Testis (tissue), 3 donors: Measurements from ENCODE around the gene APOA4. TPM values are rescaled to one million over a fixed set of nuclear protein-coding genes. Genes with fewer than 3 reads are reported as not detected.
A peak's percentile ranks its signal among the peaks of the same experiment; 100 is the strongest.

Experiments used
- DNase-seq: peaks from one replicate; pipeline ENCODE4 v3.0.0-alpha.2; 2019
- H3K27ac ChIP-seq, 2 donors: fragments of 200-600 bp; sonication (generic); one replicate each; pipeline ENCODE4 v1.5.1; 2019
- H3K27me3 ChIP-seq: fragments of 200-600 bp; sonication (generic); one replicate; pipeline ENCODE4 v1.5.1; 2019
- H3K36me3 ChIP-seq: fragments of 200-600 bp; sonication (generic); one replicate; pipeline ENCODE4 v1.5.1; 2017; ENCODE audit warnings: low read depth; ENCODE audit errors: missing control alignments
- H3K4me1 ChIP-seq: fragments of 200-600 bp; sonication (generic); one replicate; pipeline ENCODE4 v1.5.1; 2019
- H3K4me3 ChIP-seq, 2 donors: fragments of 200-600 bp; sonication (generic); one replicate each; pipeline ENCODE4 v1.5.1; 2017 to 2019
- H3K9me3 ChIP-seq: fragments of 200-600 bp; sonication (generic); one replicate; pipeline ENCODE4 v1.5.1; 2017
- CTCF ChIP-seq, 3 experiments: fragments of 450-650 bp in 2 of 3; fragments of 200-600 bp in 1 of 3; sonication (generic) in 1 of 3; IDR thresholded peaks; one replicate each; pipeline ENCODE4 v1.5.1; 2016 to 2019; ENCODE audit warnings: antibody characterized with exemption in 3 of 3, mild to moderate bottlenecking in 2 of 3, moderate library complexity in 1 of 3
- POLR2A ChIP-seq: fragments of 450-650 bp; IDR thresholded peaks from one replicate; pipeline ENCODE4 v1.6.1; 2017; ENCODE audit warnings: antibody characterized with exemption, mild to moderate bottlenecking, moderate library complexity
- WGBS, 2 donors: methylation state at CpG; one replicate each; pipeline ENCODE4 v1.1.5; 2018; 5-methylcytosine and 5-hydroxymethylcytosine counted together
- intact Hi-C: fragments of 100-400 bp; cut with DNase I; formaldehyde crosslinking; loops from one replicate; pipeline ENCODE4 v1.15.1; 2023; ENCODE audit warnings: low total_unique reads
- polyA plus RNA-seq: library from polyadenylated mRNA; stranded (reverse); fragments of 350-450 nt; fragmentation: Illumina TruSeq; extraction: RNeasy Lipid Tissue Mini Kit (QIAGEN cat#74804); gene quantifications from one replicate; pipeline ENCODE4 v1.2.3, GENCODE V29; 2014; ENCODE audit warnings: low read depth, low replicate concordance; ENCODE audit not compliant: insufficient read depth
- total RNA-seq, 2 donors: library from RNA; depleted of rRNA; stranded (reverse); fragments of >200 nt; gene quantifications; one replicate each; pipeline ENCODE4 v1.2.3, GENCODE V29; 2016

The APOA4 gene
- total and polyA plus RNA-seq, 3 donors from 2014 or later = not detected

DNA sequence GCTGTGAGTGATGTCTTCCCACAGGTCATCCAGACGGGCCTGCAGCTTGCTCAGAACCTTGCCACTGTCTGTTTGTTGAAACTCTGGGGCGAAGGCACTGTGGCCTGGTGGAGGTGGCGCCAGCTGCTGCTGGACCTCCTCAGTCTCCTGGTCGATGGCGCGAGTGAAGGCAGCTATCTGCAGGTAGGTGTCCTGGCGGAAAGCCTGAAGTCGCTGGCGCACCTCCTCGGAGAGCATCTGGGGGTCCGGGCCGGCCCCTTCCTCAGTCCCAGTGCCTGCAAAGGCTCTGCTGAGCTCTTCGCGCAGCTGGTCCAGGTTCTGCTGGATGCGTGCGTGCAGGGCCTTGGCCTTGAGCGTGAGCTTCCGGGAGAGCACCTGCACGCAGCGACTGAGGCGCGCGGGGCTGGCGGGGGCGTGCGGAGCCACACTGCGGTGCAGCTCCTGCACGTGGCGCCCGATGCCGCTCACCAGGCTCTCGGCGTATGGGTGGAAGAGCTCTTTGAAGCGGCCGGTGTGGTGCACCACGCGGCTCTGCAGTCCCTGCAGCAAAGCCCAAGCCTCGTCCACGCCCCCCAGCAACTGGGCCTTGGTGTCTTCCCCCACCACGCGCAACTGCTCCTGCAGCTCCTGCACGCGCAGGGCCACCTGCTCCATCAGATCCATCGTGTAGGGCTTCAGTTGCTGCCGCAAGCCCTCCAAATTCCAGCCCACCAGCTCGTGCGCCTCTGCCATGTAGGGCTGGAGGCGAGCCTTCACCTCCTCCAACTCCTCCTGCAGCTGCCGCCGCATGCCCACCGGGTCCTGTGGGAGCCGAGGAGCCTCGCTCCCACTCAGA is 32.7 kb downstream of the APOA4 start:
- Histone ChIP-seq H3K4me1 (peaks cover 11% of the 10 kb centered on the region), H3K9me3 (no peaks in the 10 kb centered on the region), H3K36me3 (no peaks in the 10 kb centered on the region), H3K27me3 (no peaks in the 10 kb centered on the region), H3K4me3 (no peak overlapping the region), H3K27ac (no peak overlapping the region)
- intact Hi-C loops = loop anchor here (5.0 kb wide), 1 partner anchor 317 kb away; no protein-coding TSS in a partner anchor
- 56 to 69% methylated on average over 32 to 43 of the region's 53 CpGs for WGBS, 2 donors
- no peak for TF ChIP-seq POLR2A
- DNase-seq = no peak

- no peak overlapping the region for H3K27ac ChIP-seq
- H3K27me3 ChIP-seq = no peaks in the 10 kb centered on the region
- H3K4me1 ChIP-seq = peaks cover 11% of the 10 kb centered on the region
- DNase-seq = no peak
- no peaks in the 10 kb centered on the region for H3K36me3 ChIP-seq
- H3K4me3 ChIP-seq = no peak overlapping the region
- TF ChIP-seq CTCF (IDR thresholded peaks at IDR 0.05) = no peak
- no peak for TF ChIP-seq POLR2A
- WGBS, 2 donors = 72 to 86% methylated on average over 2 to 4 of the region's 4 CpGs
- H3K9me3 ChIP-seq = no peaks in the 10 kb centered on the region
- intact Hi-C loops = no loop called here
These were observed 34.1 kb downstream of the APOA4 start for GRCh38 chr11:116788975-116789374.

GRCh38 chr11:116788534-116788933 is 34.6 kb downstream of the APOA4 start:
- no peak for DNase-seq
- H3K4me3 ChIP-seq = peak overlapping the region; percentile 98 to 99
- TF ChIP-seq CTCF (IDR thresholded peaks at IDR 0.05) = no peak
- TF ChIP-seq POLR2A = no peak
- peaks cover 11% of the 10 kb centered on the region for H3K4me1 ChIP-seq
- intact Hi-C loops = no loop called here
- no peaks in the 10 kb centered on the region for H3K36me3 ChIP-seq
- H3K27me3 ChIP-seq = no peaks in the 10 kb centered on the region
- H3K27ac ChIP-seq = peak overlapping the region in 1 of 2 donors; percentile 84
- H3K9me3 ChIP-seq = no peaks in the 10 kb centered on the region
- 54 to 61% methylated on average over 4 of the region's 4 CpGs for WGBS, 2 donors

DNA sequence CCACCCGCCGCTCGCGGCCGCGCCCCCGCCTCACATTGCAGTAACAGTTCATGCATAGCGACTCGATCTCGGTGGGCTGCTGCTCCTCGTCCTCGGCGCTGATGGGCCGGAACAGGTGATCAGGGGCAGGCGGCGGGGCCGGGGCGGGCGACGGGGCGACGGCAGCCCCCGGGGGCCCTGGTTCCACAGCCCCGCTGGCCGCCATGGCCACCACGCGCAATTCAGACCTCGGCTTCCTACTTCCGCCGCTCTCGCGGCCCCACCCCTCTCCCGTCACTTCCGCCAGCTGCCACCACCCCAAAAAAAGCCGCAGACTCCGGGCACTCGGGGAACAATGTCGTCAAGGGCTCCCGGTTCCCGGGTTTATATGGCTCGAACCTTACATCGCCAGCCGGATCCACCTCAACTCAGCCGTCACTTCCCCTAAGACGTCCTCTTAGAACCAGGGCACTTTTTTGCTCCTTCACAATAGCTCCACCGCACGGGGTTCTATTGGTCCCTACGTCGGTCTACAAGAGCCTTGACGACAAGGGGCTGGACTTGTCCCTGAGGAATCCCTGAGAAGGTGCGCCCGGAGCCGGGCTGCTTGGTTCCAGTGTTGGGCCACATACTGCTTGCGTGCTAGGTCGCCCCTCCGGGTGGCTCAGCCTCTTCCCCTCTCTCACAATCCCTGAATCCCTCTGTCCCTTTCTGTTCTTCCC is 35.2 kb downstream of the APOA4 start, which contains the start of gene ZPR1:
ZPR1 (minus strand) TSS at position 238 of the 701 bp plus-strand sequence; CDS start at position 205, 33 bp downstream.
- 2 to 3% methylated on average over 17 to 54 of the region's 56 CpGs for WGBS, 2 donors
- no peaks in the 10 kb centered on the region for H3K27me3 ChIP-seq
- intact Hi-C loops = no loop called here
- peak within 1 kb of the TSS; percentile 98 to 99 for H3K4me3 ChIP-seq
- H3K4me1 ChIP-seq = peaks cover 11% of the 10 kb centered on the region
- peak within 1 kb of the TSS; percentile 61 to 84 for H3K27ac ChIP-seq
- no peaks in the 10 kb centered on the region for H3K9me3 ChIP-seq
- no peaks in the 10 kb centered on the region for H3K36me3 ChIP-seq
- DNase-seq = peak; percentile 89
- TF ChIP-seq POLR2A (no peak), CTCF (IDR thresholded peaks at IDR 0.05) (peak in 2 of 3 experiments; percentile 7 to 27)

GRCh38 chr11:116787436-116787785 is 35.7 kb downstream of the APOA4 start:
- no peaks in the 10 kb centered on the region for H3K27me3 ChIP-seq
- WGBS, 2 donors = 0% methylated on average over 15 of the region's 15 CpGs
- H3K4me1 ChIP-seq = peaks cover 11% of the 10 kb centered on the region
- H3K36me3 ChIP-seq = no peaks in the 10 kb centered on the region
- peak overlapping the region; percentile 61 to 84 for H3K27ac ChIP-seq
- TF ChIP-seq POLR2A = no peak
- no peak for TF ChIP-seq CTCF (IDR thresholded peaks at IDR 0.05)
- peak; percentile 20 for DNase-seq
- H3K4me3 ChIP-seq = peak overlapping the region; percentile 98 to 99
- intact Hi-C loops = no loop called here
- H3K9me3 ChIP-seq = no peaks in the 10 kb centered on the region
